Calu3 (cell line): ENCODE results near the gene MTG1. TPM values are rescaled to one million over a fixed set of nuclear protein-coding genes. Genes with fewer than 3 reads are reported as not detected.
"Not testable (repeated sequence)": the region's sequence is repeated elsewhere in the genome, so short reads cannot be mapped to it uniquely, and the experiment has no call there.

Experiments
- BruUV-seq: library from RNA; stranded (reverse); fragments of 400-500 nt; replicated peaks from 2 replicates; lab custom pipeline; 2021; lab: Mats Ljungman, UMichigan
- CTCF ChIA-PET: fragments of 300-600 bp; sonication (Branson Sonifier 250); formaldehyde crosslinking; loops from one replicate; lab custom pipeline; 2022; ENCODE audit warnings: antibody characterized with exemption; lab: Charles Lee
- DNase-seq: peaks from one replicate; pipeline ENCODE4 v3.0.0; 2022
- H3K27ac Mint-ChIP-seq: one replicate; pipeline ENCODE4 v1.8.0; 2022; ENCODE audit warnings: mixed read lengths; ENCODE audit not compliant: unreplicated experiment
- H3K27me3 Mint-ChIP-seq: one replicate; pipeline ENCODE4 v1.8.0; 2022; ENCODE audit warnings: mixed read lengths; ENCODE audit not compliant: unreplicated experiment
- H3K36me3 Mint-ChIP-seq: one replicate; pipeline ENCODE4 v1.8.0; 2022; ENCODE audit warnings: mild to moderate bottlenecking, moderate library complexity, mixed read lengths; ENCODE audit not compliant: insufficient read depth, unreplicated experiment
- H3K4me1 Mint-ChIP-seq: one replicate; pipeline ENCODE4 v1.8.0; 2022; ENCODE audit warnings: mild to moderate bottlenecking, low read depth, mixed read lengths; ENCODE audit not compliant: unreplicated experiment
- H3K4me3 Mint-ChIP-seq: one replicate; pipeline ENCODE4 v1.8.0; 2022; ENCODE audit warnings: mild to moderate bottlenecking, low read depth, moderate library complexity, mixed read lengths; ENCODE audit not compliant: unreplicated experiment
- H3K9me3 Mint-ChIP-seq: one replicate; pipeline ENCODE4 v1.8.0; 2022; ENCODE audit warnings: low read depth, mixed read lengths; ENCODE audit not compliant: unreplicated experiment
- intact Hi-C: fragments of 100-400 bp; cut with micrococcal nuclease; formaldehyde crosslinking; loops from one replicate; pipeline ENCODE4 v1.10.0; 2022; ENCODE audit not compliant: unreplicated experiment
- total RNA-seq: library from RNA; stranded (reverse); gene quantifications from 2 replicates; pipeline ENCODE4 v1.2.3, GENCODE V29; 2022
- TF ChIP-seq, protein P1 (sequence below): fragments of 200-600 bp; IDR thresholded peaks from one replicate; pipeline ENCODE4 v1.8.0; 2022; ENCODE audit warnings: antibody characterized with exemption; ENCODE audit not compliant: unreplicated experiment

Gene MTG1
- total RNA-seq, 1 experiment from 2014 or later: 39.5 TPM

- CTCF ChIA-PET: no interaction called here
- no peak overlapping the region for H3K27ac Mint-ChIP-seq
- H3K9me3 Mint-ChIP-seq: peaks cover 8% of the 10 kb centered on the region
- TF ChIP-seq, protein P1, sequence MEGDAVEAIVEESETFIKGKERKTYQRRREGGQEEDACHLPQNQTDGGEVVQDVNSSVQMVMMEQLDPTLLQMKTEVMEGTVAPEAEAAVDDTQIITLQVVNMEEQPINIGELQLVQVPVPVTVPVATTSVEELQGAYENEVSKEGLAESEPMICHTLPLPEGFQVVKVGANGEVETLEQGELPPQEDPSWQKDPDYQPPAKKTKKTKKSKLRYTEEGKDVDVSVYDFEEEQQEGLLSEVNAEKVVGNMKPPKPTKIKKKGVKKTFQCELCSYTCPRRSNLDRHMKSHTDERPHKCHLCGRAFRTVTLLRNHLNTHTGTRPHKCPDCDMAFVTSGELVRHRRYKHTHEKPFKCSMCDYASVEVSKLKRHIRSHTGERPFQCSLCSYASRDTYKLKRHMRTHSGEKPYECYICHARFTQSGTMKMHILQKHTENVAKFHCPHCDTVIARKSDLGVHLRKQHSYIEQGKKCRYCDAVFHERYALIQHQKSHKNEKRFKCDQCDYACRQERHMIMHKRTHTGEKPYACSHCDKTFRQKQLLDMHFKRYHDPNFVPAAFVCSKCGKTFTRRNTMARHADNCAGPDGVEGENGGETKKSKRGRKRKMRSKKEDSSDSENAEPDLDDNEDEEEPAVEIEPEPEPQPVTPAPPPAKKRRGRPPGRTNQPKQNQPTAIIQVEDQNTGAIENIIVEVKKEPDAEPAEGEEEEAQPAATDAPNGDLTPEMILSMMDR: no peak
- no peaks in the 10 kb centered on the region for H3K4me1 Mint-ChIP-seq
- DNase-seq: no peak
- peaks cover 16% of the 10 kb centered on the region for H3K36me3 Mint-ChIP-seq
- H3K27me3 Mint-ChIP-seq: no peaks in the 10 kb centered on the region
- intact Hi-C loops: no loop called here
- H3K4me3 Mint-ChIP-seq: no peak overlapping the region
- BruUV-seq: no TSS peak
These were observed 18.4 kb downstream of the MTG1 start for GRCh38 chr10:133412381-133412711.

DNA sequence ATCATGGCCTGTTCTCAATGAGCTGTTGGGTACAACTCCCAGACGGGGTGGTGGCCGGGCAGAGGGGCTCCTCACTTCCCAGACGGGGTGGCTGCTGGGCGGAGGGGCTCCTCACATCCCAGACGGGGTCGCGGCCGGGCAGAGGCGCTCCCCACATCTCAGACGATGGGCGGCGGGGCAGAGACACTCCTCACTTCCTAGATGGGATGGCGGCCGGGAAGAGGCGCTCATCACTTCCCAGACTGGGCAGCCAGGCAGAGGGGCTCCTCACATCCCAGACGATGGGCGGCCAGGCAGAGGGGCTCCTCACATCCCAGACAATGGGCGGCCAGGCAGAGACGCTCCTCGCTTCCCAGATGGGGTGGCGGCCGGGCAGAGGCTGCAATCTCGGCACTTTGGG is 20.4 kb downstream of the MTG1 start:
- DNase-seq, H3K27me3 Mint-ChIP-seq, intact Hi-C loops, H3K4me1 Mint-ChIP-seq, BruUV-seq, H3K9me3 Mint-ChIP-seq, H3K27ac Mint-ChIP-seq, CTCF ChIA-PET, H3K4me3 Mint-ChIP-seq: not testable (repeated sequence)
- H3K36me3 Mint-ChIP-seq: peaks cover 16% of the 10 kb centered on the region

- Mint-ChIP-seq H3K9me3 (peaks cover 8% of the 10 kb centered on the region), H3K4me1 (no peaks in the 10 kb centered on the region), H3K36me3 (peaks cover 15% of the 10 kb centered on the region), H3K4me3 (no peak overlapping the region), H3K27ac (no peak overlapping the region), H3K27me3 (no peaks in the 10 kb centered on the region)
- no peak for DNase-seq
- BruUV-seq: no TSS peak
- intact Hi-C loops: no loop called here
- CTCF ChIA-PET: no interaction called here
- TF ChIP-seq, protein P1: no peak
These were observed 21.8 kb downstream of the MTG1 start for GRCh38 chr10:133415752-133416151.

GRCh38 chr10:133418289-133418993 is 24.5 kb downstream of the MTG1 start:
- no peak for DNase-seq
- no peaks in the 10 kb centered on the region for H3K9me3 Mint-ChIP-seq
- H3K36me3 Mint-ChIP-seq: peaks cover 15% of the 10 kb centered on the region
- intact Hi-C loops: no loop called here
- no peak overlapping the region for H3K4me3 Mint-ChIP-seq
- no peaks in the 10 kb centered on the region for H3K4me1 Mint-ChIP-seq
- TF ChIP-seq, protein P1: no peak
- CTCF ChIA-PET: no interaction called here
- no peaks in the 10 kb centered on the region for H3K27me3 Mint-ChIP-seq
- BruUV-seq: no TSS peak
- H3K27ac Mint-ChIP-seq: no peak overlapping the region

DNA sequence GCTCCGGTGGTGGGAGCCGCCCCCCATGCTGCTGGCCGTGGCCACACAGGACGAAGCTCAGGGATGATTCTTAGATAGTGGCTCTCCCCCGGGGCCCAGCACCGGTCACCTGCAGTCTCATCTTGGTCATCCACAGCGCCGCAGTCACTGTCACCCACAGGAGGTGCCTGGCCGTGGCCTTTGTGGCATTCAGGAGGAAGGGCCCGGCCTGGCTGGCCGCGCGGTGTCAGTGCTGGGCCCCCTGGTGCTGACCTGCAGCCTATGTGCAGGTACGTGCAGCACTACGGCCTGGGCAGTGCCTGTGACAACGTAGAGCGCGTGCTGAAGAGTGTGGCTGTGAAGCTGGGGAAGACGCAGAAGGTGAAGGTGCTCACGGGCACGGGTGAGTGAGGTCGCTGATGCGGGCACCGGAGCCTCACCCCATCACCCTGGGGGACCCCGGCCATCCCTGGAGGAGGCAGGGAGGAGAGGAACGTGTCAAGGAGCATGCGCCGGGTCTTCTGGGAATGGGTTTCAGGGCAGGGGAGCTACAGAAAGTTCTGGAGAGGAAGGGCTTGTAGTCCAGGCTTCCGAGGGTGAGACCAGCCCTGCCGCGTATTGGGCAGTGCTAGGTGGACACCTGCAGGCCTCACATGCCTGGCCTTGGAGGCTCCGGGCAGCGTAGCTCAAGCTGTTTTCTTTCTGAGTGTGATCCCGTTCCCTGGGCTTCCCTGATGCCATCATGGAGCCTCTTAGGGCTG is 25.4 kb downstream of the MTG1 start:
- H3K27ac Mint-ChIP-seq: no peak overlapping the region
- peaks cover 14% of the 10 kb centered on the region for H3K36me3 Mint-ChIP-seq
- no TSS peak for BruUV-seq
- no peak for DNase-seq
- intact Hi-C loops: no loop called here
- H3K9me3 Mint-ChIP-seq: no peaks in the 10 kb centered on the region
- H3K4me1 Mint-ChIP-seq: no peaks in the 10 kb centered on the region
- CTCF ChIA-PET: no interaction called here
- no peaks in the 10 kb centered on the region for H3K27me3 Mint-ChIP-seq
- TF ChIP-seq, protein P1: no peak
- H3K4me3 Mint-ChIP-seq: no peak overlapping the region
